HG03139 (cell line): ENCODE measurements around the gene SUPT6H.
"Not testable (repeated sequence)": the region's sequence is repeated elsewhere in the genome, so short reads cannot be mapped to it uniquely, and the experiment has no call there.

Experiments
- ATAC-seq: cut with Tn5 transposase; IDR thresholded peaks from one replicate; pipeline ENCODE4 v1.9.1; 2021; ENCODE audit not compliant: unreplicated experiment

The SUPT6H gene

DNA sequence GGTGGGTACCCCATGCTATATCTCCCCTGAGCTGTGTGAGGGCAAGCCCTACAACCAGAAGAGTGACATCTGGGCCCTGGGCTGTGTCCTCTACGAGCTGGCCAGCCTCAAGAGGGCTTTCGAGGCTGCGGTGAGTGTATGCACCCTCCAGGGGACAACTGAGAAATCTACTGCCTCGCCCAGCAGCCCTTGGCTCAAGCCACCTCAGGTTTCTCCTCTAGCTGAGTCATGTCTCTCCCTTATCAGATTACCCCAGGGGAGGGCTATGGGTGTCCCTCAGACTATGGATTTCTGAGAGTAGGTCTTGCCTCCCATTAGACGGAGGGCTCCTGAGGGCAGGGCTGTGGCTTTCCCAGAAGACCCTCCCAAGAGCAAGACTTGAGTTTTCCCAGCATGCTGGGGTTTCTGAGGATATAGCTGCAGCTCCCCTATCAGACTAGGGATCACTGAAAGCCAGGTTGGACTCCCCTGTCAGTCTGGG is 73.3 kb downstream of the SUPT6H start:
- no peak for ATAC-seq

GRCh38 chr17:28735913-28736769 is 74.1 kb downstream of the SUPT6H start:
- ATAC-seq: not testable (repeated sequence)

- ATAC-seq: no peak
Measured at GRCh38 chr17:28737316-28737715, 75.3 kb downstream of the SUPT6H start.

- ATAC-seq: peak; percentile 55
Measured at GRCh38 chr17:28737770-28738679, 76.0 kb downstream of the SUPT6H start.

DNA sequence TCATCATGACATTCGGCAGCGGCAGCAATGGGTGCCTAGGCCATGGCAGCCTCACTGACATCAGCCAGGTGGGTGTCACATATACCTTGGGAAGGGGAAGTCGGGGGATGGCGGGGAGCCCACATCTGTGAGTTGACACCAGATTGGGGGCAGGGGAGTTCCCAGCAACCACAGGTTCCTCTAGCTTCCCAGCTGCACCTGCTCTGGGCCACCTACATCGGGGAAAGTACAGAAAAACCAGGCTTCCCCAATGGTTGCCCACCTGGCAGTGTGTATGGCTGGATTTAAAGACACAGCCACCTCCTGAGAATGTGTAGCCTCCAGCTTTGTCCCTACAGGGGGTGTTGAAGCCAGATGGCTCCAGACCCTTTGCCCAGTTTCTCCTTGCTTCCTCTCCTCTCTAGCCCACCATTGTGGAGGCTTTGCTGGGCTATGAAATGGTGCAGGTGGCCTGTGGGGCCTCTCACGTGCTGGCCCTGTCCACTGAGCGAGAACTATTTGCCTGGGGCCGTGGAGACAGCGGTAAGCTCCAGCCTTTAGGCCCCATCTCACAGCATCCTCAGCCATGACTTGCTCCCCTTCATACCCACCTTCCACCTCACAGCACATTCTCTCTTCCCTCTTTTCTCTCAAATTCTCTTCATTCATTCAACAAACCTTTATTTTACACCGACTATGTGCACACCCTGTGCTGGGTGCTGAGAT is 76.8 kb downstream of the SUPT6H start:
- no peak for ATAC-seq

DNA sequence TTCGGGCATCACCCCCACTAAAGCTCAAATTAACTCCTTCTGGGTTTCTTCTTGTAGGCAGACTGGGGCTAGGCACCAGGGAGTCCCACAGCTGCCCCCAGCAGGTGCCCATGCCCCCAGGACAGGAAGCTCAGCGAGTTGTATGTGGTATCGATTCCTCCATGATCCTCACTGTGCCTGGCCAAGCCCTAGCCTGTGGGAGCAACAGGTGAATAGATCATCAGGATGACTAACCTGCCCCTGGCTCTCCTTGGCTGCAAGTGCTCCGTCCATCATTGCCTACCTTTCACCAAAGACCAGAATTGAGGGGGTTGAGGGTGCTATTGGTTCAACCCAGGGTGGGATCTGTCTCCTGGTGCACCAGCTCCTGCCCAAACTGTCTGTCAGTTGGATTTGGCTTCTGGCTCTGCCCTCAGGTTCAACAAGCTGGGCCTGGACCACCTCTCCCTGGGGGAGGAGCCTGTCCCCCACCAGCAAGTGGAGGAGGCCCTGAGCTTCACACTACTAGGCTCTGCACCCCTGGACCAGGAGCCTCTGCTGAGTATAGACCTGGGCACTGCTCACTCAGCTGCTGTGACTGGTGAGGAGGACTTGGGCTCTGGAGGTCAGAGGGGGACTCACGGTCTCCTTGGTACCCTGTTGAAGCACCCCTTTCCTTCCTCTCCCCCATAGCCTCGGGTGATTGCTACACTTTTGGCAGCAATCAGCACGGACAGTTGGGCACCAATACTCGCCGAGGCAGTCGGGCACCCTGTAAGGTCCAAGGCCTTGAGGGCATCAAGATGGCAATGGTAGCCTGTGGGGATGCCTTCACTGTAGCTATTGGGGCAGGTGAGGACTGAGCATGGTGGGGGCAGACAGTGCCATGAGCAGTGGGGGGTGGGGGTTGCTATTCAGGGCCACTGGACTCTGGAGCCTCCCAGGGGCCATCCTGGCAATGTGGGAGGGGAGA is 78.7 kb downstream of the SUPT6H start:
- no peak for ATAC-seq

GRCh38 chr17:28741358-28742349 is 79.6 kb downstream of the SUPT6H start:
- no peak for ATAC-seq

GRCh38 chr17:28743243-28744103 is 81.5 kb downstream of the SUPT6H start, which contains the start of gene TRAF4:
TSS of gene TRAF4 (plus strand) at chr17:28744011. CDS start at chr17:28744113, 102 bp downstream.
- ATAC-seq: peak; percentile 51

DNA sequence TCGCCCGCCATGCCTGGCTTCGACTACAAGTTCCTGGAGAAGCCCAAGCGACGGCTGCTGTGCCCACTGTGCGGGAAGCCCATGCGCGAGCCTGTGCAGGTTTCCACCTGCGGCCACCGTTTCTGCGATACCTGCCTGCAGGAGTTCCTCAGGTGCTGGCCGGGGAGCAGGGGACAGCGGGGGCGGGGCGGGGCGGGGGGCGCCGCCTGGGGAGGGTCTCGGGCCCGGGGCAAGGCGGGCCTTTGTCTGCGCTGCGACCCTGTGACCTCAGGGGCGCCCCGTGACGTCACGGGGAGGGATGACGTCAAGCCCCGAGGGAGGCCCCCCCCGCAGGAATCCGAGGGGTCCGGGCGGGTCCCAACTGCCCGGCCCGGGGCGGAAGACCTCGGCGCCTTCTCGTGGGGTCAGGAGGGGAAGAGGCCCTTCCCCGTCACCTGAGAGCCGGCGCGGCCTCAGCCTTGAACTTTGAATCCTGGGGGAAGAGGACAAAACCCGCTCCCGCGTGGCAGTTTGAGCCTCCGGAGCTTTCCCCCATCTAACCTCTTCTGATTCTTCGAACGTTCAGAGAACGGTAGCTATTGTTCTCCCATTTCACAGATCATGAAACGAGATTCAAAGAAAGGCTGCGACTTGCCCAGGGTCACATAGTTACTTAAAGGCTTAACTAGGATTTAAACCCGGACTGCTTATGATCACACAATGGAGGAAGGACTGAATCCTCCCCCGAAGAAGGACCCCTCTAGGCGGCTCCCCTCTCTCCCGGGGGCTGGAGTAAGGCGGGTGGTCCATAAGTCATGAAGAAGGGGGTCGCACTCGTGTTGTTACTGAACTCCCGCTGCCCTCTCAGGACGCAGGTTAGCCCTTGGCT is 82.3 kb downstream of the SUPT6H start:
- peak; percentile 22 for ATAC-seq

DNA sequence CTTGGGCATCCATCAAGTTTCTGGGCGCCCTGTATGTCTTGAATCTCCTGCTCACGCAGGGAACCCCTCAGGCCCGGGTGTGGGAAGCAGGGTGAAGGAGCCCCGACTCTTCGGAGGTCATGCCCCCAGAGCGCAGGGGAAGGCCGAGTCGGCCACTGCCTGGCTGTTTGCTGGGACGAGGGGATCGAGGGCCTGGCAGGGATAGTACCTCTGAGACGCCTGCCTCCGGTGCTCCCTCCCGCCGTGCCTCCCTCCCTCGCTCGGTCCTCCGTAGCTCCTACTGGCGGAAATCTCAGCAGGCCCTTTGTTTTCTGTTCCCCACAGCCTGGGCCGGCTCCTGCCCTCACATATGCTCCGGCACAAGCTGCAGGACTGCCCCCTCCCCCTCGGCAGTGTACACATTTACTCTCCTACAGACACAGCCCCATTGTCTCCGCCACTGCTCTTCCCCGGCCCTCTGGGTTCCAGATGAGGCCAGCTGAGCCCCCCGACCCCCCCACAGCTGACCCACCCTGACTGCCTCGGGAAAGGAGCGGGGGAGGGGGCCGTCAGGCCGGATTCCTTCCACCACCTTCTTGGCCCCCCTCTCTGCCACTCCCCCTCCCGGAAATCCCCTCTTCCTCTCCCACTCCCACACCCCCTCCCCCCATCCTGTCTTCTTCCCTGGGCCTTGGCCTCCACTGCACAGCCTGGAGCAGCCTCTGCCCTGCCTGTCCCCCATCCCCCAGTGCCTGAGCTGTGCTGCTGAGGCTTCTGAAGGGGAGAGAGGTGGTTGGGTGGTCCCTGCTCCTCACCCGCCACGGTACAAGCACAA is 83.2 kb downstream of the SUPT6H start:
- ATAC-seq: no peak

GRCh38 chr17:28745786-28746411 is 83.9 kb downstream of the SUPT6H start:
- no peak for ATAC-seq

GRCh38 chr17:28746611-28747050 is 84.6 kb downstream of the SUPT6H start:
- no peak for ATAC-seq

- no peak for ATAC-seq
Measured at GRCh38 chr17:28747051-28747691, 85.2 kb downstream of the SUPT6H start.

DNA sequence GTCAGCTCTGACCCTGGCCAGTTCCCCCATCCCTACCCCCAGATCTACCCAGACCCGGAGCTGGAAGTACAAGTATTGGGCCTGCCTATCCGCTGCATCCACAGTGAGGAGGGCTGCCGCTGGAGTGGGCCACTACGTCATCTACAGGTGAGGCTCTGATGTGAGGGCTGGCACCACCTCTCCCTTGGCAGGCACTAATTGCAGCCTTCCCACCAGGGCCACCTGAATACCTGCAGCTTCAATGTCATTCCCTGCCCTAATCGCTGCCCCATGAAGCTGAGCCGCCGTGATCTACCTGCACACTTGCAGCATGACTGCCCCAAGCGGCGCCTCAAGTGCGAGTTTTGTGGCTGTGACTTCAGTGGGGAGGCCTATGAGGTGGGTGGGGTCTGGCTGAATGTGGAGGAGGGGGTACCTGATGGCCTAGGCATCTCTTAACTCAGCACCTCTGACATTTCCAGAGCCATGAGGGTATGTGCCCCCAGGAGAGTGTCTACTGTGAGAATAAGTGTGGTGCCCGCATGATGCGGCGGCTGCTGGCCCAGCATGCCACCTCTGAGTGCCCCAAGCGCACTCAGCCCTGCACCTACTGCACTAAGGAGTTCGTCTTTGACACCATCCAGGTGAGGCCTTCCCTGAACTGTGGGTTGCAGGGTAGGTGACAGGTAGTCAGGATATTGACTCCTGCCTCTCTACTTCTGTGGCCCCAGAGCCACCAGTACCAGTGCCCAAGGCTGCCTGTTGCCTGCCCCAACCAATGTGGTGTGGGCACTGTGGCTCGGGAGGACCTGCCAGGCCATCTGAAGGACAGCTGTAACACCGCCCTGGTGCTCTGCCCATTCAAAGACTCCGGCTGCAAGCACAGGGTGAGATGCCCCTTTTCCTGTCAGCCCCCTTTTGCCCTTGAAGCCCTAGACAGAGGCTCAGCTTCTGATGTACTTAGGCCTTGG is 86.1 kb downstream of the SUPT6H start:
- ATAC-seq: no peak
